Gastrocnemius medialis (tissue), 4 donors: ENCODE measurements around the gene EPHA4. TPM values are rescaled to one million over a fixed set of nuclear protein-coding genes. Genes with fewer than 3 reads are reported as not detected.

ENCODE experiments used
- ATAC-seq, 2 donors: fragments of 150-250 bp; one replicate each; pipeline ENCODE4 v1.9.1; 2016
- DNase-seq, 2 donors: peaks; one replicate each; pipeline ENCODE4 v3.0.0-alpha.2; 2019
- H3K27ac ChIP-seq, 4 donors: fragments of 200-600 bp; sonication (generic); 1 replicate in 1 of 4; 2 replicates in 3 of 4; pipeline ENCODE4 v1.5.1; 2016 to 2018; ENCODE audit warnings: mild to moderate bottlenecking in 2 of 4, moderate library complexity in 1 of 4
- H3K27me3 ChIP-seq, 3 donors: fragments of 200-600 bp; sonication (generic) in 2 of 3; 1 replicate in 1 of 3; 2 replicates in 2 of 3; pipeline versions ENCODE4 v1.5.1 to v1.6.0; 2016 to 2019; ENCODE audit warnings: mild to moderate bottlenecking in 1 of 3, moderate library complexity in 1 of 3
- H3K36me3 ChIP-seq, 2 donors: fragments of 200-600 bp; sonication (generic) in 1 of 2; one replicate each; pipeline ENCODE4 v1.5.1; 2017 to 2018
- H3K4me1 ChIP-seq, 2 donors: fragments of 200-600 bp; sonication (generic) in 1 of 2; one replicate each; pipeline ENCODE4 v1.5.1; 2016 to 2017; ENCODE audit warnings: mild to moderate bottlenecking in 2 of 2
- H3K4me3 ChIP-seq, 4 donors: fragments of 200-600 bp; sonication (generic) in 3 of 4; 1 replicate in 1 of 4; 2 replicates in 3 of 4; pipeline ENCODE4 v1.5.1; 2016 to 2019; ENCODE audit warnings: mild to moderate bottlenecking in 2 of 4
- H3K9me3 ChIP-seq, 3 donors: fragments of 200-600 bp; sonication (generic) in 2 of 3; 1 replicate in 1 of 3; 2 replicates in 2 of 3; pipeline ENCODE4 v1.5.1; 2016 to 2019
- POLR2A ChIP-seq, 2 donors: fragments of 450-650 bp; IDR thresholded peaks; one replicate each; pipeline ENCODE4 v1.6.1; 2017; ENCODE audit warnings: antibody characterized with exemption in 2 of 2, mild to moderate bottlenecking in 2 of 2, moderate library complexity in 2 of 2
- in situ Hi-C, 4 donors: fragments of 200-750 bp; cut with MboI; loops; one replicate each; pipeline versions ENCODE4 v1.15.0 to v1.8.0; 2017; ENCODE audit warnings: low sequenced_read_pairs in 4 of 4
- intact Hi-C: fragments of 100-400 bp; cut with DNase I; formaldehyde crosslinking; loops from one replicate; pipeline ENCODE4 v1.15.1; 2023; ENCODE audit warnings: low total_unique reads
- total RNA-seq, 4 donors: library from RNA; depleted of rRNA; stranded (reverse); fragments of >200 nt; gene quantifications; one replicate each; pipeline versions ENCODE4 v1.1.0 to v1.2.3, GENCODE V29; 2016
- TF ChIP-seq, protein P1 (sequence below), 5 experiments: fragments of 450-650 bp in 3 of 5; fragments of 200-600 bp in 2 of 5; sonication (generic) in 2 of 5; IDR thresholded peaks in 4 of 5; conservative IDR thresholded peaks in 1 of 5; 1 replicate in 4 of 5; 2 replicates in 1 of 5; pipeline ENCODE4 v1.5.1; 2016 to 2019; ENCODE audit warnings: antibody characterized with exemption in 5 of 5, mild to moderate bottlenecking in 3 of 5, moderate library complexity in 3 of 5

EPHA4 gene
- total RNA-seq, 4 donors from 2014 or later = 6.3 to 18.8 (median 13.0) TPM

DNA sequence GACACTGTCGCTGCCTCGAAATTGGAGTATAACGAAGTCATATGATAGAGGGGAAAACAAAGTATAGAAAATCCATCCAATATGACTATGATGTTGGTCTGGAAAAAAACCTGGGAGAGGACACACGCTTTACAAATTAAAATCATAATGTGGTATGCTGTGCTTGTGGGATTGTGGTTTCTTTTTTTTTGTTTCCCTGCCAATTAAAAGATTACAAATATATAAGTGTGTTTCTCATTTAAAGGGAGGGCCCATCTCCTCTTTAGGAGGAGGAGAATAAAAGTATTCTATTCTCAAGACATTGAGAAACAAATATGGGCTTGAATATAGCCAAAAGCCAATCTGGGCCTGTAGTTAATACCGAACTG is 86.6 kb downstream of the EPHA4 start:
- in situ Hi-C loops (no loop called here), intact Hi-C loops (loop anchor here (5.0 kb wide), 1 partner anchor 482 kb away; no protein-coding TSS in a partner anchor)
- ATAC-seq = no peak

DNA sequence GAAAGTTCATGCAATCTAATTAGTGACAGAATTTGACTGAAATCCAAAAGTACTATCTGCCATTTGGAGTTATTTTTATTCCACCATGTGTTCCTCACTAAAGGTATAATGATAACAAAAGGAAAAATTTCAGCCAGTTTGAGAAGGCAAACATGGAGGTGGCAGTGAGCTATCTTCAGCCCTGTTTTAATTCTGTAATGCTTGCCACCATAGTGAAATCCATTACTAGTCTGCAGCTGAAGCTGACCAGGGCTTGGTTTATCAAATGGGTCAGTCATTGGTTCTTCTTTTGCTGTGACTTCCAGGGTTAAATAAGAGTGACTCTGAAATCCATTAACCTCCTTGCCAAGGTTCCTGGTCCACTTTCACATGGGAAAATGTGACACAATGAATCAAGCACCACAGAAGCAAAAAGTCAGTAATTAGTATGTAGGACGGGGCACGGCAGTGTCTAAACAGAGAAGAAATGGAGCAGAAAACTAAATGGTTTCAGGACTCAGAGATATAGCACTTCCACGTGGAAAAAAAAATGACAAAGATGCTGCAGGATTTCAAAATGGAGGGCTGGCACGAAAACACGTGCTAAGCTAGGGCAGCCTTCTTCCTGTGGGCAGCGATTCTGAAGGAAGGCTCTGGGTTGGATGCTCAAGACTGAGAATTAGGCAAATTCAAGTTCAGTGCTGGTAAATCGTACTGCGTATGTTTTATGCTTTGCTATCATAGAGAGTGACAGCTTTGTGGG is 87.2 kb downstream of the EPHA4 start:
- ATAC-seq = no peak
- Histone ChIP-seq H3K4me1 (peaks cover 0 to 11% of the 10 kb centered on the region in 2 donors), H3K9me3 (no peaks in the 10 kb centered on the region), H3K36me3 (no peaks in the 10 kb centered on the region), H3K4me3 (no peak overlapping the region), H3K27ac (no peak overlapping the region), H3K27me3 (no peaks in the 10 kb centered on the region)
- in situ Hi-C loops (no loop called here), intact Hi-C loops (loop anchor here (5.0 kb wide), 1 partner anchor 482 kb away; no protein-coding TSS in a partner anchor)
- no peak for DNase-seq
- TF ChIP-seq, protein P1, sequence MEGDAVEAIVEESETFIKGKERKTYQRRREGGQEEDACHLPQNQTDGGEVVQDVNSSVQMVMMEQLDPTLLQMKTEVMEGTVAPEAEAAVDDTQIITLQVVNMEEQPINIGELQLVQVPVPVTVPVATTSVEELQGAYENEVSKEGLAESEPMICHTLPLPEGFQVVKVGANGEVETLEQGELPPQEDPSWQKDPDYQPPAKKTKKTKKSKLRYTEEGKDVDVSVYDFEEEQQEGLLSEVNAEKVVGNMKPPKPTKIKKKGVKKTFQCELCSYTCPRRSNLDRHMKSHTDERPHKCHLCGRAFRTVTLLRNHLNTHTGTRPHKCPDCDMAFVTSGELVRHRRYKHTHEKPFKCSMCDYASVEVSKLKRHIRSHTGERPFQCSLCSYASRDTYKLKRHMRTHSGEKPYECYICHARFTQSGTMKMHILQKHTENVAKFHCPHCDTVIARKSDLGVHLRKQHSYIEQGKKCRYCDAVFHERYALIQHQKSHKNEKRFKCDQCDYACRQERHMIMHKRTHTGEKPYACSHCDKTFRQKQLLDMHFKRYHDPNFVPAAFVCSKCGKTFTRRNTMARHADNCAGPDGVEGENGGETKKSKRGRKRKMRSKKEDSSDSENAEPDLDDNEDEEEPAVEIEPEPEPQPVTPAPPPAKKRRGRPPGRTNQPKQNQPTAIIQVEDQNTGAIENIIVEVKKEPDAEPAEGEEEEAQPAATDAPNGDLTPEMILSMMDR (IDR thresholded peaks at IDR 0.05 in 4 of 5, conservative IDR thresholded peaks at IDR 0.05 in 1 of 5) = no peak
- TF ChIP-seq POLR2A (IDR thresholded peaks at IDR 0.05) = no peak

More for the DNA sequence above, 86.6 kb downstream of the EPHA4 start:
- no peak overlapping the region for H3K4me3 ChIP-seq
- peaks cover 0 to 11% of the 10 kb centered on the region in 2 donors for H3K4me1 ChIP-seq
- H3K27ac ChIP-seq = no peak overlapping the region
- TF ChIP-seq POLR2A (IDR thresholded peaks at IDR 0.05) = no peak
- TF ChIP-seq, protein P1 (IDR thresholded peaks at IDR 0.05 in 4 of 5, conservative IDR thresholded peaks at IDR 0.05 in 1 of 5) = no peak
- no peaks in the 10 kb centered on the region for H3K9me3 ChIP-seq
- DNase-seq = no peak
- no peaks in the 10 kb centered on the region for H3K27me3 ChIP-seq
- H3K36me3 ChIP-seq = no peaks in the 10 kb centered on the region

DNA sequence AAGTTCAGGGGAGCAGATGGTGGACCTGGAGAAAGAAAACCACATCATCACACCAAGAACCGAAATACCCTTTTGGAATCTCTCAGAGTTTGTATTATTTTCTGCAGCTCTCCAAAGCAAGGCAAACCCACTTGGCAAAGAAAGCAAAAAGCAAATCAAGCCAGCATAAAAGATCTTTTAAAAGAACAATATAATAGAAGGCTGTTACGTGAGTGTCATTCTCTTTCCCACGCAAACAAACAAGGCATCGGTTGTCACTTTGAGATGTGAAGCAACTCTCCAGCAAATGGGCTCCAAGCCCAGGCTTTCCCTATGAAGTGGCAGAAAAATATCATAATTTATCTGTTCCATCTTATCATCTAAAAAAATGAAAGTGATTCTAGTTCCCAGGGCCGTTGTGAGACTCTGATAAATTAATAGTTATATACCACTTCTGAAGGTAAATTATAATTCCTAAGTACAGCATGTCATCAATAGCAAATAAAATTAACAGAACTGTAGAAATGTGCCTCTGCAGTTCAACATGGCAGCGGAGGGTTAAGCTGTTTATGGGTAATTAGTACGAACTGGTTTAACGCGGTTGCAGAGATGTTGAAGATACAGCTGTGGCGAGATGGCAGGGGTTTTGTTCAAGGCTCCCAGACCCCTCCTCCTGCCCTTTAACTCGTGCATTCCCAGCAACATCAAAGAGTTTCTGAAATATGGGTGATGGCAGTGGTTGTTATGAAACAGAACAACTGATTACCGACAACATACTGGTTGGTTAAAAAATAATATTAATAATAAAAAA is 89.2 kb downstream of the EPHA4 start:
- DNase-seq = no peak

DNA sequence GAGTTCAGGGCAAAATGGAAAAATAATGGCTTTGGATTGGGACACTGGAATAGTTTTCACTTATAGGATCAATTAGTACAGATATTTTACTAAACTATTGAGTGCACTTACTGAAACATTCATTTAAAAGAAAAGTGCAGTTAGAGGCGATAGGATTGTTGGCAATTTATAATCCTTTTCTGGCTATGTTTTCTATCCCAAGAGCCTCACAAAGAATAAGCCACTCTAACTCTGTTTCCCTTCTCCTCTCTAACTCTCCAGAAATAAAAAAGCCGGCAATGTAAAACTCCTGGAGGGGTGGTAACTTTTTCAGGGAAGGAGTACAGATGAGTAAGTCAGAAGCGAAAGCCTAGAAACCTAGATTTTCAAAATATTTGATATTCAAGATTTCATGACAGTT is 91.3 kb downstream of the EPHA4 start:
- H3K36me3 ChIP-seq = no peaks in the 10 kb centered on the region
- TF ChIP-seq POLR2A (IDR thresholded peaks at IDR 0.05) = no peak
- TF ChIP-seq, protein P1 (IDR thresholded peaks at IDR 0.05 in 4 of 5, conservative IDR thresholded peaks at IDR 0.05 in 1 of 5) = no peak
- intact Hi-C loops = no loop called here
- no peaks in the 10 kb centered on the region for H3K27me3 ChIP-seq
- DNase-seq = no peak
- H3K4me1 ChIP-seq = peaks cover 0 to 11% of the 10 kb centered on the region in 2 donors
- no peak overlapping the region for H3K4me3 ChIP-seq
- no peak for ATAC-seq
- no peaks in the 10 kb centered on the region for H3K9me3 ChIP-seq
- in situ Hi-C loops = no loop called here
- no peak overlapping the region for H3K27ac ChIP-seq

More for the DNA sequence above, 89.2 kb downstream of the EPHA4 start:
- H3K27me3 ChIP-seq = no peaks in the 10 kb centered on the region
- intact Hi-C loops (no loop called here), in situ Hi-C loops (no loop called here)
- ATAC-seq = no peak
- no peak overlapping the region for H3K4me3 ChIP-seq
- no peaks in the 10 kb centered on the region for H3K9me3 ChIP-seq
- H3K36me3 ChIP-seq = no peaks in the 10 kb centered on the region
- no peak overlapping the region for H3K27ac ChIP-seq
- TF ChIP-seq, protein P1 (IDR thresholded peaks at IDR 0.05 in 4 of 5, conservative IDR thresholded peaks at IDR 0.05 in 1 of 5) = no peak
- TF ChIP-seq POLR2A (IDR thresholded peaks at IDR 0.05) = no peak
- peaks cover 0 to 11% of the 10 kb centered on the region in 2 donors for H3K4me1 ChIP-seq
